Smooth muscle cell (in vitro differentiated cells): ENCODE results near the gene RAB6D. TPM values are rescaled to one million over a fixed set of nuclear protein-coding genes. Genes with fewer than 3 reads are reported as not detected.
A peak's percentile ranks its signal among the peaks of the same experiment; 100 is the strongest.
"Not testable (repeated sequence)": the region's sequence is repeated elsewhere in the genome, so short reads cannot be mapped to it uniquely, and the experiment has no call there.

Source experiments
- DNase-seq: peaks from one replicate; lab custom pipeline; 2025; ENCODE audit not compliant: unreplicated experiment; lab: John Stamatoyannopoulos, UW
- H2AFZ ChIP-seq: fragments of 200-600 bp; sonication (generic); 2 replicates; pipeline ENCODE4 v1.6.0; 2016; ENCODE audit warnings: antibody characterized with exemption, low read depth, mild to moderate bottlenecking
- H3F3A ChIP-seq: fragments of 200-600 bp; sonication (generic); 2 replicates; pipeline ENCODE4 v1.6.0; 2017; ENCODE audit warnings: antibody characterized with exemption, low read depth
- H3K27ac ChIP-seq: fragments of 200-600 bp; sonication (generic); 2 replicates; pipeline ENCODE4 v1.5.1; 2016; ENCODE audit warnings: low read depth, mild to moderate bottlenecking
- H3K27me3 ChIP-seq: fragments of 200-600 bp; sonication (generic); 2 replicates; pipeline ENCODE4 v1.6.1; 2016; ENCODE audit warnings: low read depth, mild to moderate bottlenecking
- H3K36me3 ChIP-seq: fragments of 200-600 bp; sonication (generic); 2 replicates; pipeline ENCODE4 v1.5.1; 2016; ENCODE audit warnings: low read depth
- H3K4me1 ChIP-seq: fragments of 200-600 bp; sonication (generic); 2 replicates; pipeline ENCODE4 v1.5.1; 2016; ENCODE audit warnings: low read depth
- H3K4me2 ChIP-seq: fragments of 200-600 bp; sonication (generic); 2 replicates; pipeline ENCODE4 v1.6.0; 2016; ENCODE audit warnings: mild to moderate bottlenecking
- H3K4me3 ChIP-seq: fragments of 200-600 bp; sonication (generic); 2 replicates; pipeline ENCODE4 v1.5.1; 2016; ENCODE audit warnings: mild to moderate bottlenecking
- H3K79me2 ChIP-seq: fragments of 200-600 bp; sonication (generic); 2 replicates; pipeline ENCODE4 v1.6.0; 2016; ENCODE audit warnings: low read depth, mild to moderate bottlenecking
- H3K9ac ChIP-seq: fragments of 200-600 bp; sonication (generic); 2 replicates; pipeline ENCODE4 v1.6.0; 2016; ENCODE audit warnings: low read depth
- H3K9me3 ChIP-seq: fragments of 200-600 bp; sonication (generic); replicated peaks from 2 replicates; pipeline ENCODE4 v1.5.1; 2016; ENCODE audit warnings: low read depth
- H4K20me1 ChIP-seq: fragments of 200-600 bp; sonication (generic); 2 replicates; pipeline ENCODE4 v1.6.0; 2016; ENCODE audit warnings: low read depth
- WGBS: methylation state at CpG from one replicate; pipeline ENCODE4 v1.1.7; 2016; ENCODE audit warnings: low lambda C conversion rate; 5-methylcytosine and 5-hydroxymethylcytosine counted together
- polyA plus RNA-seq: library from polyadenylated mRNA; unstranded; fragments of >200 nt; fragmentation: Nextera tagmentation; extraction: Ambion mirVana; gene quantifications from 2 replicates; pipeline ENCODE4 v1.2.1, GENCODE V29; 2016
- total RNA-seq: library from RNA; depleted of rRNA; stranded (reverse); fragments of >200 nt; gene quantifications from 2 replicates; pipeline ENCODE4 v1.2.3, GENCODE V29; 2014
- TF ChIP-seq, protein P1 (sequence below): fragments of 200-600 bp; sonication (generic); IDR thresholded peaks from 2 replicates; pipeline ENCODE4 v1.5.1; 2017; ENCODE audit warnings: borderline replicate concordance, mild to moderate bottlenecking, antibody characterized with exemption; ENCODE audit not compliant: insufficient read depth, poor library complexity, severe bottlenecking

Gene RAB6D
- total and polyA plus RNA-seq, 2 experiments from 2014 or later = 0.18 TPM; not detected in 1

DNA sequence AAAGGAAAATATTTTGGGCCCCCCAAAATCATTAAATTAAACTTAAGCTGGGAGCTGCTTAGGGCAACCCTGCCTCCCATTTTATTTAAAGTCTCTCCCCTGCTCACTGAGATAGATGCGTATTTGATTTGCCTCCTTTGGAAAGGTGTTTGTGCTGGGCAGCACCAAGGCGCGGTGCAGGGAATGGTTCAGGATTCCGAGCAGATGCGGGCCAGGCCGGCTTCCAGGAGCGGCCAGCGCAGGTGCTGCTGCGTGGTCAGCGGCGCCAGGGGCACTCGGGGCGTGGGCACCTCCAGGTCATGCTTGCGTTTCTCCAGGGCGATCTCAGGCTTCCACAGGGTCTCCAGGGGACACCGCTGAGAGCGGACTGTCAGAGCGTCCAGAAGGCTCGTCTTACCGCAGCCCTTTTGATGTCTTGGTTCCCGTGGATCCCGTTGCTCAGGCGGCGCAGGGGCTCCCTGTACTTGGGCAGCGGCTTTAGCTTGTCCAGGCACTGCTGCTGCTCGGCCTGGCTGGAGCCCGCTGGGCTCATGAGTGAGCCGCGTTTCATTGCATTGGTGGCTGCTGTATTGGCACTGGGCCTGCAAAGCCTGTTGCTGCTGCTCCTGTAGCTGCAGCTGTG is 31.2 kb upstream of the RAB6D start:
- H3K27ac ChIP-seq, H3K36me3 ChIP-seq, H3K9ac ChIP-seq, H3K4me1 ChIP-seq, H4K20me1 ChIP-seq, H3K79me2 ChIP-seq, DNase-seq, H3K9me3 ChIP-seq, H3F3A ChIP-seq: not testable (repeated sequence)
- Histone ChIP-seq H3K27me3 (peaks cover 11% of the 10 kb centered on the region), H3K4me2 (peak overlapping the region; percentile 84), H2AFZ (peak overlapping the region; percentile 72), H3K4me3 (peak overlapping the region; percentile 42)
- WGBS = 16% methylated on average over 29 of the region's 29 CpGs

DNA sequence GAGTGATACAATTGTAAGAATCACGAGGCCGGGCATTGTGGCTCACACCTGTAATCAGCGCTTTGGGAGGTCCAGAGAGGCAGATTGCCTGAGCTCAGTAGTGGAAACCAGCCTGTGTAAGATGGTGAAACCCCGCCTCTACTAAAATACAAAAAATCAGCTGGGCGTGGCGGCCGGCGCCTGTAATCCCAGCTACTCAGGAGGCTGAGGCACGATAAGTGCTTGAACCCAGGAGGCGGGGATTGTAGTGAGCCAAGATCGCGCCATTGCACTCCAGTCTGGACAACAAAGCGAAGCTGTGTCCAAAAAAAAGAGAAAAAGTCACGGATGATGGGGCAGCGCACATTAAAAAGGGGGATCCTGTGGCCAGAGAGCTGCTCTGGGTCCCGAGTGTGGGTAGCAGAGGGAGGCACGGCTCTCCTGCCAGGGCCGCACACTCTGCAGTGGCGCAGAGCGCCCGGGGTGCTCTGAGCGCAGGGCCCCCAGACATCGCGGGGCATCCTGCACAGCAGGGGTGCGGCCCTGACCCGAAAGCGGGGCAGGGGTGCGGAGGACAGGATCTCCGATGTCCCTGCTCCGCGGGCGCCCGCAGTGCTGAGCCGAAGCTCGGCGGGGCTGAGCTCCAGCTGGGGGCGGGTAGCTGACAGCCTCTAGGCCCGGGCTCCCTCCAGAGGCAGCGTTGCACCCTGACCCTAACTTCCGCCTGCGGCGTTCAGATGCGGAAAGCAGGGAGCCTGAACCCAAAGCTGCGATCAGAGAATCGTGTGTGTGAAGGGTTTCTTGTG is 30.4 kb upstream of the RAB6D start:
- H2AFZ ChIP-seq = peak overlapping the region; percentile 72
- no peaks in the 10 kb centered on the region for H3K4me1 ChIP-seq
- peak overlapping the region; percentile 42 for H3K4me3 ChIP-seq
- H3K9ac ChIP-seq = no peak overlapping the region
- H3K36me3 ChIP-seq = no peaks in the 10 kb centered on the region
- no peaks in the 10 kb centered on the region for H3F3A ChIP-seq
- 14% methylated on average over 45 of the region's 45 CpGs for WGBS
- no peaks in the 10 kb centered on the region for H3K79me2 ChIP-seq
- H3K27me3 ChIP-seq = peaks cover 7% of the 10 kb centered on the region
- no peak overlapping the region for H3K27ac ChIP-seq
- TF ChIP-seq, protein P1, sequence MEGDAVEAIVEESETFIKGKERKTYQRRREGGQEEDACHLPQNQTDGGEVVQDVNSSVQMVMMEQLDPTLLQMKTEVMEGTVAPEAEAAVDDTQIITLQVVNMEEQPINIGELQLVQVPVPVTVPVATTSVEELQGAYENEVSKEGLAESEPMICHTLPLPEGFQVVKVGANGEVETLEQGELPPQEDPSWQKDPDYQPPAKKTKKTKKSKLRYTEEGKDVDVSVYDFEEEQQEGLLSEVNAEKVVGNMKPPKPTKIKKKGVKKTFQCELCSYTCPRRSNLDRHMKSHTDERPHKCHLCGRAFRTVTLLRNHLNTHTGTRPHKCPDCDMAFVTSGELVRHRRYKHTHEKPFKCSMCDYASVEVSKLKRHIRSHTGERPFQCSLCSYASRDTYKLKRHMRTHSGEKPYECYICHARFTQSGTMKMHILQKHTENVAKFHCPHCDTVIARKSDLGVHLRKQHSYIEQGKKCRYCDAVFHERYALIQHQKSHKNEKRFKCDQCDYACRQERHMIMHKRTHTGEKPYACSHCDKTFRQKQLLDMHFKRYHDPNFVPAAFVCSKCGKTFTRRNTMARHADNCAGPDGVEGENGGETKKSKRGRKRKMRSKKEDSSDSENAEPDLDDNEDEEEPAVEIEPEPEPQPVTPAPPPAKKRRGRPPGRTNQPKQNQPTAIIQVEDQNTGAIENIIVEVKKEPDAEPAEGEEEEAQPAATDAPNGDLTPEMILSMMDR = no peak
- peak overlapping the region; percentile 84 for H3K4me2 ChIP-seq
- H3K9me3 ChIP-seq = no peaks in the 10 kb centered on the region
- H4K20me1 ChIP-seq = no peaks in the 10 kb centered on the region
- DNase-seq = no peak

DNA sequence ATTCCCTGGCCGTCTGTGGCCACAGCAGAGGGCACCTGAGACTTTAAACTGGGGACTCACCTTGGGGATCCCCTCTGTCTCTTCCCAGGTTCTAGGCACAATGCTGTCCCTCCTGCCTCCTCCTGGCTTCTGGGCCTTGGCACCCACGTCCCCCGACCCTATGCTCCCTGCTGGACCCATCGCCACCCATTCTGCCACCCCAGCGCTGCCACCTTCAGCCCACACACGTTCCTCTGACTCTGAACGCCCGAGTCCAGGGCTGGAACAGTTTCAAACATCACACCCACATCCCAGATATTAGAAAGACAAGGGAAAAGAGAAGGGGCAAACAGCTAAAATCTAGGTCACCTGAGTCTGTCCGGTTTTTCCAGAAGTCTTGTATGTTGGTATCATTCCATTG is 28.0 kb upstream of the RAB6D start:
- not testable (repeated sequence) for H3K4me1 ChIP-seq, H4K20me1 ChIP-seq, H3F3A ChIP-seq, H3K4me2 ChIP-seq, H3K79me2 ChIP-seq, H3K27me3 ChIP-seq, H3K9me3 ChIP-seq, H3K4me3 ChIP-seq, DNase-seq, H3K27ac ChIP-seq, H3K9ac ChIP-seq, H2AFZ ChIP-seq, H3K36me3 ChIP-seq
- WGBS = 88% methylated on average over 9 of the region's 9 CpGs

DNA sequence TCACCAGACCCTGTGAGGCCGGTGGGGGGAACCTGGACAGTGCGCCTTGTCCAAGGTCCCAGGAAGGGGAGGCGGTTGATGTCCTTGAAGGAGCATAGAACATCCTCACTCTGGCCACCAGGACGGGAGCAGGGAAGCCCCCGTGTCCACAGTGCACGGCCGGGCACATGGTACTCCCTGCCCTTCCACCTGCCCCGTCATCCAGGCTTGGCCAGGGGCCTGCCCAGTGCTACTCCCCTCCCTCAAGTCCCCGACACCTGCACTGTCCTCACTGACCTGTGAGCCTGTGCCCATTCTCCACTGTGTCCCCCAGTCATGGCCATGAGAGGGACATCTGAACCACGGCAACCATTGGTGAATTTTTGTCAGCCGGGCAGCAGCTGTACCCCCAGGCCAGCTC is 27.5 kb upstream of the RAB6D start:
- not testable (repeated sequence) for H3K27ac ChIP-seq, H3K79me2 ChIP-seq, H3K27me3 ChIP-seq, H4K20me1 ChIP-seq, H3F3A ChIP-seq, H2AFZ ChIP-seq, H3K4me3 ChIP-seq, DNase-seq, H3K9me3 ChIP-seq, H3K36me3 ChIP-seq, H3K4me2 ChIP-seq, H3K9ac ChIP-seq, H3K4me1 ChIP-seq
- WGBS = 92% methylated on average over 10 of the region's 11 CpGs

DNA sequence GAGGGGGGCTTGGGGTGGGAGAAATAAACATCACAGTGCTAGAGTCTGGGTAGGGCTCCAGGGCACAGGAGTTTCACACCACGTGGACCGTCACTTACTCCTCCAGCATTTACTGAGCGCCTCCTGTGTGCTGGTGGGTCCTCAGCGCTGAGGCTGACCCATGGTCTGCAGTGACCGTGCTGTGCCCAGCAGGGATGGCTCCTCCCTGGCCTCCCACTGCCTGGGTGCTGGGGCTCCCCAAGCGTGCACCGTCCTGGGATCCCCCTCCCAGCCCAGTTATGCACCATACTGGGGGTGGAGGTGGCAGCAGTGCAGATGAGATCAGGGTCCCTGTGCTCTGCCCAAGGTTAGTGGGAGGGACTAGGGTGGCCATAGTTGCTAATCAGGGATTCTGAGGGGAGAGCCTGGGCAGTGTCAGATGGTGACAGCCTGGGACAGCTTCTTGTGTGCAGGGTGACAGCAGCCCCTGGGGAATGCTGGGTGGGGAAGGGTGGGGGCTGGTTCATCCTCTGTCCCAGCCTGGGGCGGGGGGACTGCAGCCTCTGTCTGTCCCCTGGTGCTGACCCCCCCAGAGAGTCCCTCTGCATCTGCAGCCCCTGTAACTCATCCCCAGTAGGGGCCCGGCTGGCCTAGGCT is 26.6 kb upstream of the RAB6D start:
- WGBS = 81% methylated on average over 9 of the region's 9 CpGs
- not testable (repeated sequence) for H3K4me2 ChIP-seq

More for the DNA sequence above, 26.6 kb upstream of the RAB6D start:
- not testable (repeated sequence) for H3K79me2 ChIP-seq, H3K9me3 ChIP-seq, H3F3A ChIP-seq, H3K36me3 ChIP-seq, H3K9ac ChIP-seq, H3K4me1 ChIP-seq, H3K4me3 ChIP-seq, H3K27ac ChIP-seq, H2AFZ ChIP-seq, H4K20me1 ChIP-seq, DNase-seq
- peaks cover 10% of the 10 kb centered on the region for H3K27me3 ChIP-seq
